GM12878 (cell line): ENCODE measurements around the gene GAGE12J. TPM values are rescaled to one million over a fixed set of nuclear protein-coding genes. Genes with fewer than 3 reads are reported as not detected.

ENCODE experiments used
- polyA plus RNA-seq, 11 experiments: library from polyadenylated mRNA; depleted of rRNA in 4 of 11; unstranded in 6 of 11; stranded (reverse) in 5 of 11; fragments of >200 nt; fragmentation: Nextera tagmentation in 4 of 11; fragmentation: Illumina TruSeq in 1 of 11; extraction: Ambion mirVana in 4 of 11; extraction: Trizol in 1 of 11; gene quantifications; 1 replicate in 1 of 11; 2 replicates in 10 of 11; pipeline versions ENCODE4 v1.2.1 to v1.2.3, GENCODE V29; 2011 to 2016; ENCODE audit warnings: inconsistent platforms in 2 of 11, missing spikeins in 2 of 11, low read depth in 1 of 11
- total RNA-seq, 4 experiments: library from RNA; depleted of rRNA in 3 of 4; stranded (reverse); fragments of >200 nt in 3 of 4; fragmentation: Illumina TruSeq in 1 of 4; extraction: Trizol in 1 of 4; gene quantifications; 2 replicates each; pipeline versions ENCODE4 v1.2.1 to v1.2.3, GENCODE V29; 2013 to 2021

GAGE12J gene
- total and polyA plus RNA-seq, 10 of the 15 experiments (the other 5 are each of a cell fraction or from before 2014, with no cell fraction given), result not detected

Other genes starting within 250 kb of the GAGE12J start
Only the 7 nearest of the 18 such genes appear.
- 0.68 and 0.76 TPM in 2 replicates for gene SYP, start 121.8 kb upstream of the GAGE12J start, total RNA-seq (2014; rRNA removed)
- 0.81 and 1.0 TPM in 2 replicates for gene SYP, start 121.8 kb upstream of the GAGE12J start, total RNA-seq (2014; rRNA removed; fragmentation: Illumina TruSeq; extraction: Trizol)
- gene SYP, start 121.8 kb upstream of the GAGE12J start, total RNA-seq (2021), result 0.48 and 0.49 TPM in 2 replicates
- 0.85 and 0.87 TPM in 2 replicates for gene SYP, start 121.8 kb upstream of the GAGE12J start, polyA plus RNA-seq (2011; rRNA removed)
- 0.68 and 0.86 TPM in 2 replicates for gene SYP, start 121.8 kb upstream of the GAGE12J start, polyA plus RNA-seq (2014; fragmentation: Illumina TruSeq; extraction: Trizol)
- under 1 TPM; 0.34 to 0.47 TPM for gene SYP, start 121.8 kb upstream of the GAGE12J start, polyA plus RNA-seq (2014; fragmentation: Nextera tagmentation; extraction: Ambion mirVana)
- gene SYP, start 121.8 kb upstream of the GAGE12J start, polyA plus RNA-seq (2014; rRNA removed), result 1.2 and 1.7 TPM in 2 replicates
- 1 to 10 TPM; 1.0 to 1.1 TPM for gene SYP, start 121.8 kb upstream of the GAGE12J start, polyA plus RNA-seq (2016; fragmentation: Nextera tagmentation; extraction: Ambion mirVana)
- gene CACNA1F, start 88.7 kb upstream of the GAGE12J start, total RNA-seq (2014; rRNA removed), result not detected in 2 replicates
- gene CACNA1F, start 88.7 kb upstream of the GAGE12J start, total RNA-seq (2014; rRNA removed; fragmentation: Illumina TruSeq; extraction: Trizol), result not detected in 2 replicates
- 0.05 TPM in 2 replicates for gene CACNA1F, start 88.7 kb upstream of the GAGE12J start, total RNA-seq (2021)
- gene CACNA1F, start 88.7 kb upstream of the GAGE12J start, polyA plus RNA-seq (2011; rRNA removed), result 0.03 and 0.19 TPM in 2 replicates
- 0.01 TPM in 1 of 2 replicates, not detected in the other for gene CACNA1F, start 88.7 kb upstream of the GAGE12J start, polyA plus RNA-seq (2014; fragmentation: Illumina TruSeq; extraction: Trizol)
- not detected for gene CACNA1F, start 88.7 kb upstream of the GAGE12J start, polyA plus RNA-seq (2014; fragmentation: Nextera tagmentation; extraction: Ambion mirVana)
- 0.04 and 0.13 TPM in 2 replicates for gene CACNA1F, start 88.7 kb upstream of the GAGE12J start, polyA plus RNA-seq (2014; rRNA removed)
- under 1 TPM in 1 of 2 experiments, not detected in 1; 0.32 TPM for gene CACNA1F, start 88.7 kb upstream of the GAGE12J start, polyA plus RNA-seq (2016; fragmentation: Nextera tagmentation; extraction: Ambion mirVana)
- gene CCDC22, start 86.6 kb upstream of the GAGE12J start, total RNA-seq (2014; rRNA removed), result 14.5 and 16.8 TPM in 2 replicates
- gene CCDC22, start 86.6 kb upstream of the GAGE12J start, total RNA-seq (2014; rRNA removed; fragmentation: Illumina TruSeq; extraction: Trizol), result 5.1 and 5.2 TPM in 2 replicates
- 23.6 and 24.6 TPM in 2 replicates for gene CCDC22, start 86.6 kb upstream of the GAGE12J start, total RNA-seq (2021)
- gene CCDC22, start 86.6 kb upstream of the GAGE12J start, polyA plus RNA-seq (2011; rRNA removed), result 4.4 and 13.9 TPM in 2 replicates
- 1.8 and 5.0 TPM in 2 replicates for gene CCDC22, start 86.6 kb upstream of the GAGE12J start, polyA plus RNA-seq (2014; fragmentation: Illumina TruSeq; extraction: Trizol)
- gene CCDC22, start 86.6 kb upstream of the GAGE12J start, polyA plus RNA-seq (2014; fragmentation: Nextera tagmentation; extraction: Ambion mirVana), result 1 to 10 TPM in 1 of 2 experiments, under 1 TPM in 1; 0.34 to 1.6 TPM
- 15.1 and 18.6 TPM in 2 replicates for gene CCDC22, start 86.6 kb upstream of the GAGE12J start, polyA plus RNA-seq (2014; rRNA removed)
- 10 to 100 TPM; 16.1 to 18.2 TPM for gene CCDC22, start 86.6 kb upstream of the GAGE12J start, polyA plus RNA-seq (2016; fragmentation: Nextera tagmentation; extraction: Ambion mirVana)
- not detected in 2 replicates for gene FOXP3, start 57.3 kb upstream of the GAGE12J start, total RNA-seq (2014; rRNA removed)
- gene FOXP3, start 57.3 kb upstream of the GAGE12J start, total RNA-seq (2014; rRNA removed; fragmentation: Illumina TruSeq; extraction: Trizol), result 0.04 TPM in 1 of 2 replicates, not detected in the other
- 0.21 and 0.24 TPM in 2 replicates for gene FOXP3, start 57.3 kb upstream of the GAGE12J start, total RNA-seq (2021)
- gene FOXP3, start 57.3 kb upstream of the GAGE12J start, polyA plus RNA-seq (2011; rRNA removed), result 0.08 TPM in 1 of 2 replicates, not detected in the other
- gene FOXP3, start 57.3 kb upstream of the GAGE12J start, polyA plus RNA-seq (2014; fragmentation: Illumina TruSeq; extraction: Trizol), result 0.06 and 0.10 TPM in 2 replicates
- under 1 TPM in 1 of 2 experiments, not detected in 1; 0.02 TPM for gene FOXP3, start 57.3 kb upstream of the GAGE12J start, polyA plus RNA-seq (2014; fragmentation: Nextera tagmentation; extraction: Ambion mirVana)
- 0.09 and 0.13 TPM in 2 replicates for gene FOXP3, start 57.3 kb upstream of the GAGE12J start, polyA plus RNA-seq (2014; rRNA removed)
- under 1 TPM in 1 of 2 experiments, not detected in 1; 0.09 TPM for gene FOXP3, start 57.3 kb upstream of the GAGE12J start, polyA plus RNA-seq (2016; fragmentation: Nextera tagmentation; extraction: Ambion mirVana)
- 2.2 and 2.4 TPM in 2 replicates for gene PPP1R3F, start 52.2 kb upstream of the GAGE12J start, total RNA-seq (2014; rRNA removed)
- gene PPP1R3F, start 52.2 kb upstream of the GAGE12J start, total RNA-seq (2014; rRNA removed; fragmentation: Illumina TruSeq; extraction: Trizol), result 1.0 and 1.3 TPM in 2 replicates
- gene PPP1R3F, start 52.2 kb upstream of the GAGE12J start, total RNA-seq (2021), result 3.3 and 5.7 TPM in 2 replicates
- gene PPP1R3F, start 52.2 kb upstream of the GAGE12J start, polyA plus RNA-seq (2011; rRNA removed), result 0.13 and 0.53 TPM in 2 replicates
- 0.70 and 0.97 TPM in 2 replicates for gene PPP1R3F, start 52.2 kb upstream of the GAGE12J start, polyA plus RNA-seq (2014; fragmentation: Illumina TruSeq; extraction: Trizol)
- under 1 TPM; 0.18 to 0.26 TPM for gene PPP1R3F, start 52.2 kb upstream of the GAGE12J start, polyA plus RNA-seq (2014; fragmentation: Nextera tagmentation; extraction: Ambion mirVana)
- 4.4 and 4.8 TPM in 2 replicates for gene PPP1R3F, start 52.2 kb upstream of the GAGE12J start, polyA plus RNA-seq (2014; rRNA removed)
- 1 to 10 TPM in 1 of 2 experiments, under 1 TPM in 1; 0.76 to 3.4 TPM for gene PPP1R3F, start 52.2 kb upstream of the GAGE12J start, polyA plus RNA-seq (2016; fragmentation: Nextera tagmentation; extraction: Ambion mirVana)
- gene GAGE10, start 18.4 kb upstream of the GAGE12J start, total RNA-seq (2014; rRNA removed), result not detected in 2 replicates
- not detected in 2 replicates for gene GAGE10, start 18.4 kb upstream of the GAGE12J start, total RNA-seq (2014; rRNA removed; fragmentation: Illumina TruSeq; extraction: Trizol)
- not detected in 2 replicates for gene GAGE10, start 18.4 kb upstream of the GAGE12J start, total RNA-seq (2021)
- gene GAGE10, start 18.4 kb upstream of the GAGE12J start, polyA plus RNA-seq (2011; rRNA removed), result not detected in 2 replicates
- not detected in 2 replicates for gene GAGE10, start 18.4 kb upstream of the GAGE12J start, polyA plus RNA-seq (2014; fragmentation: Illumina TruSeq; extraction: Trizol)
- not detected for gene GAGE10, start 18.4 kb upstream of the GAGE12J start, polyA plus RNA-seq (2014; fragmentation: Nextera tagmentation; extraction: Ambion mirVana)
- gene GAGE10, start 18.4 kb upstream of the GAGE12J start, polyA plus RNA-seq (2014; rRNA removed), result not detected in 2 replicates
- gene GAGE10, start 18.4 kb upstream of the GAGE12J start, polyA plus RNA-seq (2016; fragmentation: Nextera tagmentation; extraction: Ambion mirVana), result not detected
- gene GAGE13, start 9.5 kb downstream of the GAGE12J start, total RNA-seq (2014; rRNA removed), result not detected in 2 replicates
- gene GAGE13, start 9.5 kb downstream of the GAGE12J start, total RNA-seq (2014; rRNA removed; fragmentation: Illumina TruSeq; extraction: Trizol), result not detected in 2 replicates
- not detected in 2 replicates for gene GAGE13, start 9.5 kb downstream of the GAGE12J start, total RNA-seq (2021)
- gene GAGE13, start 9.5 kb downstream of the GAGE12J start, polyA plus RNA-seq (2011; rRNA removed), result 0.32 TPM in 1 of 2 replicates, not detected in the other
- gene GAGE13, start 9.5 kb downstream of the GAGE12J start, polyA plus RNA-seq (2014; fragmentation: Illumina TruSeq; extraction: Trizol), result not detected in 2 replicates
- not detected for gene GAGE13, start 9.5 kb downstream of the GAGE12J start, polyA plus RNA-seq (2014; fragmentation: Nextera tagmentation; extraction: Ambion mirVana)
- not detected in 2 replicates for gene GAGE13, start 9.5 kb downstream of the GAGE12J start, polyA plus RNA-seq (2014; rRNA removed)
- not detected for gene GAGE13, start 9.5 kb downstream of the GAGE12J start, polyA plus RNA-seq (2016; fragmentation: Nextera tagmentation; extraction: Ambion mirVana)